GM12872 (cell line): ENCODE data around the gene TSSK6.

Experiments used
- TF ChIP-seq, protein P1 (sequence below): IDR thresholded peaks from 3 replicates; pipeline ENCODE4 v1.5.1; 2011; ENCODE audit warnings: low read depth, mild to moderate bottlenecking, low read length, moderate library complexity; ENCODE audit not compliant: insufficient read depth

TSSK6 gene

DNA sequence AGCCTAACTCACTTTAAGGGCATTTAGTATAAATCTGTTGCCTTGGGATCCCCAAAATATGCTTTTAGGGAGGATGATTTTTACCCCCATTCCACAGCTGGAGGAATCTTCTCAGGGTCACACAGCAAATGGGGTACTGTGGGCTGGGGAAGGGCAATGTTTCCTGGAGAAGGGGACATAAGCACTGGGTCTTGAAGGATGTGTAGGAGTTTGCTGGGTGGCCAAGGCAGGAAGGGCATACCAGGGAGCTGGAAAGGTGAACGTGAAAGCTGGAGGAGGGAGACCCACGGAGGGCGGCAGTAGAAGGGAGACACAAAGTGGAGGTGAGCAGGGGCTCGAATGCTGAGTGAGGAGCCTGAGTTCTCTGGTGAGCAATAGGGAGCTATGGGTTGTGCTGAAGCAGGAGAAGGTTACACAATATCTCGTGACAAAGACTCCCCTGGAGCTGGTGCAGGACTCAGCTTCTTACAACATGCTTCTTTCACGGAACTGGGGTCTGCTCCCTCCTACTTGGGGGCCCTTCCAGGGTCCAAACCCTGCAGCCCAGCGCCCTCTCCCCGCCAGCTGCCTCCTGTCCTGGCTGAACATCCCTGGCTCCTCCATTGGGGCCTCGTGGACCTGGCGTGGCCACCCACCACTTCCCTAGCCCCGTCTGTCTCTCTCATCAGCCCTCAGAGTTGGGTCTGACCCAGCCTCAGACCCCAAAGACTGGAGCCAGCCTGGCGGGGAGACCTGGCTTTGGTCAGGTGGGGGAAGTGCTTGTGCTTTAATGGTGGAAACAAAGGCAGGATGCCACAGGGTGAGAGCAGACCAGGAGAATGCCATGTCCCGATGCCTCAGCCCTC is 33.8 kb upstream of the TSSK6 start:
- TF ChIP-seq, protein P1, sequence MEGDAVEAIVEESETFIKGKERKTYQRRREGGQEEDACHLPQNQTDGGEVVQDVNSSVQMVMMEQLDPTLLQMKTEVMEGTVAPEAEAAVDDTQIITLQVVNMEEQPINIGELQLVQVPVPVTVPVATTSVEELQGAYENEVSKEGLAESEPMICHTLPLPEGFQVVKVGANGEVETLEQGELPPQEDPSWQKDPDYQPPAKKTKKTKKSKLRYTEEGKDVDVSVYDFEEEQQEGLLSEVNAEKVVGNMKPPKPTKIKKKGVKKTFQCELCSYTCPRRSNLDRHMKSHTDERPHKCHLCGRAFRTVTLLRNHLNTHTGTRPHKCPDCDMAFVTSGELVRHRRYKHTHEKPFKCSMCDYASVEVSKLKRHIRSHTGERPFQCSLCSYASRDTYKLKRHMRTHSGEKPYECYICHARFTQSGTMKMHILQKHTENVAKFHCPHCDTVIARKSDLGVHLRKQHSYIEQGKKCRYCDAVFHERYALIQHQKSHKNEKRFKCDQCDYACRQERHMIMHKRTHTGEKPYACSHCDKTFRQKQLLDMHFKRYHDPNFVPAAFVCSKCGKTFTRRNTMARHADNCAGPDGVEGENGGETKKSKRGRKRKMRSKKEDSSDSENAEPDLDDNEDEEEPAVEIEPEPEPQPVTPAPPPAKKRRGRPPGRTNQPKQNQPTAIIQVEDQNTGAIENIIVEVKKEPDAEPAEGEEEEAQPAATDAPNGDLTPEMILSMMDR: no peak

DNA sequence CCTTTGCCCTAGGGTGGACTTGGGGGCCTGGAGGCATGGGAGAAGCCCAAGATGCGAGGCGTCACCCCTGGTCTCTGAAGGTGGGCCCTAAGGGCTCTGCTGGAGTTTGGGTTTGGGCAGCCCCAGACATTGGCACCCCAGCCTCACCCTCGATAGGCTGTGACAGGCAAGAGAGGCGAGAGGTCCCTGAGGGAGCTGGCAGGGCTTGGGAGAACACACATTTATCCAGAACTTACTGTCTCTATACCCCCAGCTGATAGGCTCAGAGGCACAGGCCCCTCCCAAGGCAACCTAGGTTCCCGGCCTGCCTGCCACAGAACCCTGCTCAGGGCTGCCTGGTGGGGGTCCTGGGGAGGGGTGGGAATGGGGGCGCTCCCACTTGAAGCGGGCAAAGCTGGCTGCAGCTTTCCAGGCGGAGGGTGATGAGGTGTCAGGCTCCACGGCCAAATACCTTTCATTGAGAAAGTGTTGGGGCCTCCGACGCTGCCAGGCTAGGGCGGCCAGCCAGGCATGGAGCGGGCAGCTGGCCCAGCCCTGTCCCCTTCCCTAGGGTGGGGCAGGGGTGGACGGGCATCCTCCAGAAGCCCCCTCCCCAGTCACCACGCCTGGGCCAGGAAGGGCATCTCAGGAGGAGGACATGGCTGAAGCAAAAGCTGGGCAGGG is 32.5 kb upstream of the TSSK6 start:
- TF ChIP-seq, protein P1: no peak

DNA sequence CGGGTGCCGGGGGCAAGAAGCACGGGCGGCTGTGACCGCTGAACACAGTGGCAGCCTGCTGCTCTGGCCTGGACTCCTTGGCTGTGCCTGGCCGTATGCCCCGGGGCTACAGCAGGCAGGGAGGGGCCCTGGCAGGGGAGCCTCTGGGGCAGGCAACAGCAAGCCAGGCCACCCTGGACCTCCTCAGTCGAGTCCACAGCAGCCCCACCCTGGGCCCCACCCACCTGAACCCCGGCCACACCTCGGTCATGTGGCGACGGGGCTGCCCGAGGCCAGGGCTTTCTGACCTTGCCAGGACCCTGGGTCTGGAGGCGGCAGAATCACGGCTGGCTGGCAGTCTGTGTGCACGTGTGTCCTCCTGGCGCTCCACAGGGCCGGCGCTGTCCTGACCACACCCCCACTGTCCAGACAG is 31.4 kb upstream of the TSSK6 start:
- TF ChIP-seq, protein P1: no peak

DNA sequence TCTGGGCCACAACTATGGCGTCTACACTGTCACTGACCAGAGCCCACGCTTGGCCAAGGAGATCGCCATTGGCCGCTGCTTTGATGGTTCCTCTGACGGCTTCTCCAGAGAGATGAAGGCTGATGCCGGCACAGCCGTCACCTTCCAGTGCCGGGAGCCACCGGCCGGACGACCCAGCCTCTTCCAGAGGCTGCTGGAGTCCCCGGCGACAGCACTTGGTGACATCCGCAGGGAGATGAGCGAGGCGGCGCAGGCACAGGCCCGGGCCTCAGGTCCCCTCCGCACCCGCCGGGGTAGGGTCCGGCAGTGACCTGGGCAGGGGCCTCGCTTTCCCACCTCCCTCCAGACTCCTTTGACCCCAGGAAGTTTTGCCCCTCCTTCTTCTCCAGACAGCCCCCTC is 30.4 kb upstream of the TSSK6 start:
- TF ChIP-seq, protein P1: no peak

DNA sequence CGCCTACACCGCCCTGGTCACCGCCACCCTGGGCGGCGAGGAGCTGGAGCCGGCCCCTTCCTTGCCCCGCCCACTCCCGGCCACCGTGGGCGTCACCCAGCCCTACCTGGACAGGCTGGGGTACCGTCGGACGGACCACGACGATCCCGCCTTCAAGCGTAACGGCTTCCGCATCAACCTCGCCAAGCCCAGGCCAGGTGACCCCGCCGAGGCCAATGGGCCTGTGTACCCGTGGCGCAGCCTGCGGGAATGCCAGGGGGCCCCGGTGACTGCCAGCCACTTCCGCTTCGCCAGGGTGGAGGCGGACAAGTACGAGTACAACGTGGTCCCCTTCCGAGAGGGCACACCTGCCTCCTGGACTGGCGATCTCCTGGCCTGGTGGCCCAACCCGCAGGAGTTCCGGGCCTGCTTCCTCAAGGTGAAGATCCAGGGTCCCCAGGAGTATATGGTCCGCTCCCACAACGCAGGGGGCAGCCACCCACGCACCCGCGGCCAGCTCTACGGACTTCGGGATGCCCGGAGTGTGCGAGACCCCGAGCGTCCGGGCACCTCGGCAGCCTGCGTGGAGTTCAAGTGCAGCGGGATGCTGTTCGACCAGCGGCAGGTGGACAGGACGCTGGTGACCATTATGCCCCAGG is 29.7 kb upstream of the TSSK6 start:
- TF ChIP-seq, protein P1: no peak

DNA sequence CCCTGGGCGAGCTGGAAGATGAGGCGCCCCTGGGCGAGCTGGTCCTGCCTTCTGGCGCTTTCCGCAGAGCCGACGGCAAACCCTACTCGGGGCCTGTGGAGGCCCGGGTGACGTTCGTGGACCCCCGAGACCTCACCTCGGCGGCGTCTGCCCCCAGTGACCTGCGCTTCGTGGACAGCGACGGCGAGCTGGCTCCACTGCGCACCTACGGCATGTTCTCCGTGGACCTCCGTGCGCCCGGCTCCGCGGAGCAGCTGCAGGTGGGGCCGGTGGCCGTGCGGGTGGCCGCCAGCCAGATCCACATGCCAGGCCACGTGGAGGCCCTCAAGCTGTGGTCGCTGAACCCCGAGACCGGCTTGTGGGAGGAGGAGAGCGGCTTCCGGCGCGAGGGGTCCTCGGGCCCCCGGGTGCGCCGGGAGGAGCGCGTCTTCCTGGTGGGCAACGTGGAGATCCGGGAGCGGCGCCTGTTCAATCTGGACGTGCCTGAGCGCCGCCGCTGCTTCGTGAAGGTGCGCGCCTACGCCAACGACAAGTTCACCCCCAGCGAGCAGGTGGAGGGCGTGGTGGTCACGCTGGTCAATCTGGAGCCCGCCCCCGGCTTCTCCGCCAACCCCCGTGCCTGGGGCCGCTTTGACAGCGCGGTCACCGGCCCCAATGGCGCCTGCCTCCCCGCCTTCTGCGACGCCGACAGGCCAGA is 29.1 kb upstream of the TSSK6 start:
- TF ChIP-seq, protein P1: no peak

DNA sequence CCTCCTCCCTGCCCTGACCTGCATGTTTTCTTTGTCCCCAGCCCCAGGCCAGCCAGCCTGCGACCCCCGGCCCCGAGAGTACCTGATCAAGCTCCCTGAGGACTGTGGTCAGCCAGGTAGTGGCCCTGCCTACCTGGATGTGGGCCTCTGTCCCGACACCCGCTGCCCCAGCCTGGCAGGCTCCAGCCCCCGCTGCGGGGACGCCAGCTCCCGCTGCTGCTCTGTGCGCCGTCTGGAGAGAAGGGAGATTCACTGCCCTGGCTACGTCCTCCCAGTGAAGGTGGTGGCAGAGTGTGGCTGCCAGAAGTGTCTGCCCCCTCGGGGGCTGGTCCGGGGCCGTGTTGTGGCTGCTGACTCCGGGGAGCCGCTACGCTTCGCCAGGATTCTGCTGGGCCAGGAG is 28.3 kb upstream of the TSSK6 start:
- TF ChIP-seq, protein P1: no peak
